ENCODE data around the gene SEMA6B. TPM values are rescaled to one million over a fixed set of nuclear protein-coding genes. Genes with fewer than 3 reads are reported as not detected.
A peak's percentile ranks its signal among the peaks of the same experiment; 100 is the strongest.

SEMA6B gene
- total and polyA plus RNA-seq, 2 of the 4 experiments (the other 2 are of a cell fraction) = 0.18 to 0.72 TPM

DNA sequence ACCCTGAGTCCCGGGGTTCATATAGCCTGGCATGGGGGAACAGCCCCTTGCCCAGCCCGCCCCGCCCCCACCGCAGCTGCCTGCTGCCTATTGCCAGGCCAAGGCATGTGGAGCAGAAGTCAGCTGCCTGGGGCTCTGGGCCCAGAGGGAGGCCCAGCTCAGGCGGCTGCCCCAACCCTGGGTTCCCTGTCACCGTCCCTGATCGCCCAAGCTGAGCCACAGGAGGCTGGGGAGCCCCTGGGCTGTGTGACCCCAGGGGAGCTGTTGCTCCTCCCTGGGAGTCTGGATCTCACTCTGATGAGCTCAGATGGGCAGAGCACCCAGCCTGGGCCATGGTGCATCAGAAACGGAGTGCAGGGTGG is 42.6 kb downstream of the SEMA6B start:
- no peak overlapping the region for H3K14ac ChIP-seq (replicated peaks; ENCODE audit: low read depth, low read length)
- no peaks in the 10 kb centered on the region for H3K79me1 ChIP-seq (ENCODE audit: low read depth in 1 of 2, low read length in 2 of 2)
- H3K9me3 ChIP-seq (ENCODE audit: control insufficient read depth, insufficient read depth, low read length) = no peaks in the 10 kb centered on the region
- POLR2A ChIA-PET (ENCODE audit: unreplicated experiment) = no interaction called here
- H2BK20ac ChIP-seq (ENCODE audit: low read depth, low read length) = no peak overlapping the region
- TF ChIP-seq CHD1 (IDR thresholded peaks at IDR 0.05; ENCODE audit: low read depth, low read length) = no peak
- H2BK15ac ChIP-seq (ENCODE audit: low read depth, low read length) = no peak overlapping the region
- H4K91ac ChIP-seq (ENCODE audit: insufficient read depth, low read depth, low read length) = no peak overlapping the region
- dilution Hi-C loops (cut with HindIII; ENCODE audit: low sequenced_read_pairs, unreplicated experiment) (no loop called here), intact Hi-C loops (cut with micrococcal nuclease) (no loop called here), in situ Hi-C loops (cut with MboI; ENCODE audit: low sequenced_read_pairs) (no loop called here)
- DNase-seq (no peak), ATAC-seq (ENCODE audit: low read depth) (peak; percentile 44)
- no TSS peak for BruUV-seq (replicated peaks)
- no peaks in the 10 kb centered on the region for H3K9me1 ChIP-seq (ENCODE audit: insufficient read depth, low read length)
- H3K27ac ChIP-seq (ENCODE audit: insufficient read depth, low read length) = no peak overlapping the region
- no peak overlapping the region for H4K5ac ChIP-seq (ENCODE audit: low read depth, low read length)
- H3K4ac ChIP-seq (ENCODE audit: low read depth, low read length) = no peak overlapping the region
- no peak overlapping the region for H3K4me3 ChIP-seq (ENCODE audit: insufficient read depth, low read depth, low read length)
- WGBS, 2 experiments (ENCODE audit: extremely low coverage in 2 of 2, insufficient read length in 1 of 2) = 56% methylated on average over 5 of the region's 8 CpGs; no CpG with 5 or more reads in 1 of the 2 experiments
- H2BK120ac ChIP-seq (ENCODE audit: low read depth, low read length) = no peak overlapping the region
- CTCF ChIA-PET = no interaction called here
- no peak overlapping the region for H2AFZ ChIP-seq (replicated peaks; ENCODE audit: low read length, poor library complexity)
- no peak overlapping the region for H3K9ac ChIP-seq (ENCODE audit: low read depth, low read length)
- H2AK5ac ChIP-seq (ENCODE audit: low read depth, low read length) = no peak overlapping the region
- H3K56ac ChIP-seq (ENCODE audit: extremely low read depth, insufficient read depth, low read length) = no peak overlapping the region
- no peak overlapping the region for H2AK9ac ChIP-seq (replicated peaks; ENCODE audit: low read depth, low read length, poor library complexity)
- no peak overlapping the region for H3K18ac ChIP-seq (ENCODE audit: low read depth, low read length)
- H3K36me3 ChIP-seq (ENCODE audit: control insufficient read depth, insufficient read depth, low read length) = no peaks in the 10 kb centered on the region
- no peak overlapping the region for H3K4me2 ChIP-seq (ENCODE audit: low read depth, low read length)
- H3K4me1 ChIP-seq (ENCODE audit: control insufficient read depth, insufficient read depth, low read length) = peaks cover 9% of the 10 kb centered on the region
- no peak overlapping the region for H4K8ac ChIP-seq (ENCODE audit: low read depth in 2 of 2, low read length in 2 of 2)
- H3K27me3 ChIP-seq (ENCODE audit: control insufficient read depth, insufficient read depth, low read length) = peaks cover 12% of the 10 kb centered on the region
- H4K20me1 ChIP-seq (ENCODE audit: insufficient read depth, low read length) = no peaks in the 10 kb centered on the region
- H2BK5ac ChIP-seq (ENCODE audit: low read depth, low read length, poor library complexity, severe bottlenecking) = no peak overlapping the region
- H3K23ac ChIP-seq (ENCODE audit: low read depth, low read length) = no peak overlapping the region
